Measurements from ENCODE around the gene FPGS. TPM values are rescaled to one million over a fixed set of nuclear protein-coding genes. Genes with fewer than 3 reads are reported as not detected.
"Not testable (repeated sequence)": the region's sequence is repeated elsewhere in the genome, so short reads cannot be mapped to it uniquely, and the experiment has no call there.

FPGS gene
- total RNA-seq, 2 donors from 2014 or later, result 31.6 to 55.1 TPM

GRCh38 chr9:127755061-127756060, 47.3 kb upstream of the FPGS start:
- no peak overlapping the region for H3K9ac ChIP-seq (ENCODE audit: low read depth in 2 of 2, low read length in 2 of 2)

GRCh38 chr9:127756233-127756632, 46.4 kb upstream of the FPGS start:
- Histone ChIP-seq H3K4me1 (no peaks in the 10 kb centered on the region), H3K27ac (no peak overlapping the region), H3K4me3 (no peak overlapping the region), H3K27me3 (peaks cover 25% of the 10 kb centered on the region), H3K36me3 (no peaks in the 10 kb centered on the region), H3K9ac (ENCODE audit: low read depth in 2 of 2, low read length in 2 of 2) (no peak overlapping the region), H3K9me3 (no peaks in the 10 kb centered on the region)
- intact Hi-C loops (cut with DNase I), result no loop called here
- DNase-seq, result no peak
- no peak for TF ChIP-seq CTCF (IDR thresholded peaks at IDR 0.05)

More at GRCh38 chr9:127755061-127756060, 47.3 kb upstream of the FPGS start:
- Histone ChIP-seq H3K9me3 (no peaks in the 10 kb centered on the region), H3K27me3 (peaks cover 25% of the 10 kb centered on the region), H3K4me1 (no peaks in the 10 kb centered on the region), H3K27ac (no peak overlapping the region), H3K4me3 (no peak overlapping the region), H3K36me3 (no peaks in the 10 kb centered on the region)
- no peak for DNase-seq
- TF ChIP-seq CTCF (IDR thresholded peaks at IDR 0.05), result no peak
- intact Hi-C loops (cut with DNase I), result no loop called here

GRCh38 chr9:127756776-127757175, 45.9 kb upstream of the FPGS start:
- intact Hi-C loops (cut with DNase I); H3K36me3 ChIP-seq; DNase-seq; H3K4me1 ChIP-seq; H3K9me3 ChIP-seq; H3K9ac ChIP-seq (ENCODE audit: low read depth in 2 of 2, low read length in 2 of 2); H3K27ac ChIP-seq; H3K4me3 ChIP-seq: not testable (repeated sequence)
- H3K27me3 ChIP-seq, result peaks cover 25% of the 10 kb centered on the region

- intact Hi-C loops (cut with DNase I), result no loop called here
- no peaks in the 10 kb centered on the region for H3K36me3 ChIP-seq
- H3K4me1 ChIP-seq, result no peaks in the 10 kb centered on the region
- no peak for TF ChIP-seq CTCF (IDR thresholded peaks at IDR 0.05)
- no peak for DNase-seq
- peaks cover 18% of the 10 kb centered on the region for H3K27me3 ChIP-seq
- no peak overlapping the region for H3K9ac ChIP-seq (ENCODE audit: low read depth in 2 of 2, low read length in 2 of 2)
- H3K9me3 ChIP-seq, result no peaks in the 10 kb centered on the region
- H3K4me3 ChIP-seq, result no peak overlapping the region
- no peak overlapping the region for H3K27ac ChIP-seq
Observed at GRCh38 chr9:127758843-127759242, 43.8 kb upstream of the FPGS start.

GRCh38 chr9:127761061-127761460, 41.6 kb upstream of the FPGS start:
- H3K36me3 ChIP-seq, result no peaks in the 10 kb centered on the region
- no peaks in the 10 kb centered on the region for H3K9me3 ChIP-seq
- H3K4me3 ChIP-seq, result no peak overlapping the region
- H3K27me3 ChIP-seq, result no peaks in the 10 kb centered on the region
- TF ChIP-seq CTCF (IDR thresholded peaks at IDR 0.05), result no peak
- intact Hi-C loops (cut with DNase I), result no loop called here
- no peak for DNase-seq
- H3K27ac ChIP-seq, result no peak overlapping the region
- H3K4me1 ChIP-seq, result no peaks in the 10 kb centered on the region
- no peak overlapping the region for H3K9ac ChIP-seq (ENCODE audit: low read depth in 2 of 2, low read length in 2 of 2)

- intact Hi-C loops (cut with DNase I), result no loop called here
- H3K4me3 ChIP-seq, result no peak overlapping the region
- no peak overlapping the region for H3K9ac ChIP-seq (ENCODE audit: low read depth in 2 of 2, low read length in 2 of 2)
- H3K4me1 ChIP-seq, result no peaks in the 10 kb centered on the region
- no peak for TF ChIP-seq CTCF (IDR thresholded peaks at IDR 0.05)
- no peaks in the 10 kb centered on the region for H3K9me3 ChIP-seq
- no peaks in the 10 kb centered on the region for H3K27me3 ChIP-seq
- H3K36me3 ChIP-seq, result no peaks in the 10 kb centered on the region
- DNase-seq, result no peak
- no peak overlapping the region for H3K27ac ChIP-seq
Observed at GRCh38 chr9:127761491-127761956, 41.2 kb upstream of the FPGS start.
